HepG2 (cell line): Measurements from ENCODE around the gene HSF4. TPM values are rescaled to one million over a fixed set of nuclear protein-coding genes. Genes with fewer than 3 reads are reported as not detected.

Experiments
- CCDC6 ChIP-seq: sonication (generic); formaldehyde crosslinking; IDR thresholded peaks from 2 replicates; pipeline ENCODE4 v1.8.1; 2022; ENCODE audit warnings: mild to moderate bottlenecking, missing genetic modification reagents, moderate library complexity
- FOXP1 ChIP-seq, 2 experiments: fragments of 450-650 bp in 1 of 2; IDR thresholded peaks; 2 replicates each; pipeline ENCODE4 v1.6.1; 2017 to 2018; ENCODE audit warnings: antibody characterized with exemption in 1 of 2
- HDAC2 ChIP-seq: sonication (generic); formaldehyde crosslinking; IDR thresholded peaks from 2 replicates; pipeline ENCODE4 v1.4.0; 2020; ENCODE audit warnings: missing genetic modification reagents
- KIAA2018 ChIP-seq: sonication (generic); formaldehyde crosslinking; IDR thresholded peaks from 2 replicates; pipeline ENCODE4 v1.5.0; 2020; ENCODE audit warnings: mild to moderate bottlenecking, missing genetic modification reagents, borderline replicate concordance
- KLF12 ChIP-seq: sonication (generic); formaldehyde crosslinking; IDR thresholded peaks from 2 replicates; pipeline ENCODE4 v1.4.0; 2020; ENCODE audit warnings: missing genetic modification reagents, borderline replicate concordance
- KMT2A ChIP-seq: sonication (generic); formaldehyde crosslinking; IDR thresholded peaks from 2 replicates; pipeline ENCODE4 v1.4.0; 2020; ENCODE audit warnings: missing genetic modification reagents
- MAFF ChIP-seq: IDR thresholded peaks from 2 replicates; pipeline ENCODE4 v1.6.1; 2011; ENCODE audit warnings: low read depth, low read length, improper control_type of control experiment
- MTF1 ChIP-seq: sonication (generic); formaldehyde crosslinking; IDR thresholded peaks from 2 replicates; pipeline ENCODE4 v1.5.0; 2020; ENCODE audit warnings: missing genetic modification reagents
- MYPOP ChIP-seq: sonication (generic); formaldehyde crosslinking; IDR thresholded peaks from 2 replicates; pipeline ENCODE4 v1.8.1; 2023; ENCODE audit warnings: mild to moderate bottlenecking, moderate library complexity, missing genetic modification reagents
- RBAK ChIP-seq: sonication (generic); formaldehyde crosslinking; IDR thresholded peaks from 2 replicates; pipeline ENCODE4 v1.5.1; 2020; ENCODE audit warnings: mild to moderate bottlenecking, missing genetic modification reagents
- RNF2 ChIP-seq: fragments of 450-650 bp; conservative IDR thresholded peaks from 2 replicates; pipeline ENCODE4 v1.6.1; 2016; ENCODE audit warnings: low read depth
- SKI ChIP-seq: fragments of 450-650 bp; IDR thresholded peaks from one replicate; pipeline ENCODE4 v1.6.1; 2018; ENCODE audit warnings: mild to moderate bottlenecking; ENCODE audit not compliant: partially characterized antibody
- STAG1 ChIP-seq: sonication (generic); formaldehyde crosslinking; IDR thresholded peaks from 2 replicates; pipeline ENCODE4 v1.4.0; 2020; ENCODE audit warnings: missing genetic modification reagents
- TRAFD1 ChIP-seq: sonication (generic); formaldehyde crosslinking; IDR thresholded peaks from 2 replicates; pipeline ENCODE4 v1.5.1; 2020; ENCODE audit warnings: missing genetic modification reagents, mild to moderate bottlenecking, borderline replicate concordance
- ZNF20 ChIP-seq: sonication (generic); formaldehyde crosslinking; IDR thresholded peaks from 2 replicates; pipeline ENCODE4 v1.4.0; 2020; ENCODE audit warnings: mild to moderate bottlenecking, moderate library complexity, missing genetic modification reagents
- ZNF276 ChIP-seq: sonication (generic); formaldehyde crosslinking; IDR thresholded peaks from 2 replicates; pipeline ENCODE4 v1.4.0; 2020; ENCODE audit warnings: mild to moderate bottlenecking, low read depth, missing genetic modification reagents
- polyA plus RNA-seq, 8 experiments: library from polyadenylated mRNA; depleted of rRNA in 3 of 8; stranded (reverse) in 7 of 8; unstranded in 1 of 8; fragments of >200 nt; fragmentation: Illumina TruSeq in 4 of 8; extraction: Trizol in 4 of 8; gene quantifications; 2 replicates each; pipeline versions ENCODE4 v1.2.1 to v1.2.3, GENCODE V29; 2011 to 2016; ENCODE audit warnings: low read depth in 4 of 8, missing spikeins in 1 of 8, mixed read lengths in 1 of 8; ENCODE audit not compliant: insufficient read depth in 1 of 8
- total RNA-seq, 5 experiments: library from RNA; depleted of rRNA; stranded (reverse); fragments of >200 nt; fragmentation: Illumina TruSeq; extraction: Trizol; gene quantifications; 2 replicates each; pipeline ENCODE4 v1.2.3, GENCODE V29; 2016; ENCODE audit warnings: low read depth in 1 of 5

HSF4 gene
- total and polyA plus RNA-seq, 2 of the 13 experiments (the other 11 are each of a cell fraction or from before 2014, with no cell fraction given), result 3.5 to 16.9 TPM

GRCh38 chr16:67155295-67156142 lies 9.0 kb upstream of the HSF4 start (continued):
- TF ChIP-seq ZNF276 (CRISPR knock-in tag), result peak; percentile 78; the same call in 1 of the 2 replicates
- TF ChIP-seq SKI, result peak; percentile 62
- TF ChIP-seq FOXP1 (IDR thresholded peaks at IDR 0.05), result no peak
- no peak for TF ChIP-seq FOXP1 (CRISPR knock-in tag; IDR thresholded peaks at IDR 0.05)
- TF ChIP-seq ZNF20, result no peak
- TF ChIP-seq KIAA2018, result no peak
- TF ChIP-seq HDAC2 (CRISPR knock-in tag), result no peak
- TF ChIP-seq RBAK (CRISPR knock-in tag), result no peak
- TF ChIP-seq KMT2A (CRISPR knock-in tag), result no peak; the same call in 1 of the 2 replicates
- no peak for TF ChIP-seq CCDC6 (CRISPR knock-in tag)
- peak; percentile 99 for TF ChIP-seq STAG1
- 0 out of 2 replicates have a peak, but pooled peaks have one; percentile 70 for TF ChIP-seq KLF12
- TF ChIP-seq MTF1 (CRISPR knock-in tag), result no peak
- peak; percentile 66; the same call in 1 of the 2 replicates for TF ChIP-seq MYPOP (CRISPR knock-in tag)
- no peak for TF ChIP-seq MAFF
- peak; percentile 74 for TF ChIP-seq RNF2
- no peak for TF ChIP-seq TRAFD1 (CRISPR knock-in tag)
